Inflammatory macrophage (primary cell): ENCODE data around the gene CLASP1.
"Not testable (repeated sequence)": the region's sequence is repeated elsewhere in the genome, so short reads cannot be mapped to it uniquely, and the experiment has no call there.

Source experiments
- DNase-seq, 2 donors: peaks; one replicate each; pipeline ENCODE4 v3.0.0-alpha.2; 2020 to 2022

The CLASP1 gene

GRCh38 chr2:121343191-121343590, 306.1 kb downstream of the CLASP1 start:
- DNase-seq = no peak

DNA sequence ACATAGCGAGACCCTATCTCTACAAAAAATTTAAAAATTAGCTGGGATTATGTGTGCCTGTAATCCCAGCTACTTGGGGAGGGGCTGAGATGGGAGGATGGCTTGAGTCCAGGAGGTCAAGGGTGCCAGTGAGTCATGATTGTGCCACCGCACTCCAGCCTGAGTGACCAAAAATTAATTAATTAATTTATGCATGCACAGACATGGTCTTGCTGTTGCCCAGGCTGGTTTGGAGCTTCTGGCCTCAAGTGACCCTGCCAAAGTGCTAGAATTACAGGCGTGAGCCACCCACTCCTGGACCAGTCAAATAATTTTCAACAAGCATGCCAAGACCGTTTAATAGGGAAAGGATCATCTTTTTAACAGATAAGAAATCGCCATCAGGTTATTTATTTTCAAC, 306.5 kb downstream of the CLASP1 start:
- DNase-seq = no peak

DNA sequence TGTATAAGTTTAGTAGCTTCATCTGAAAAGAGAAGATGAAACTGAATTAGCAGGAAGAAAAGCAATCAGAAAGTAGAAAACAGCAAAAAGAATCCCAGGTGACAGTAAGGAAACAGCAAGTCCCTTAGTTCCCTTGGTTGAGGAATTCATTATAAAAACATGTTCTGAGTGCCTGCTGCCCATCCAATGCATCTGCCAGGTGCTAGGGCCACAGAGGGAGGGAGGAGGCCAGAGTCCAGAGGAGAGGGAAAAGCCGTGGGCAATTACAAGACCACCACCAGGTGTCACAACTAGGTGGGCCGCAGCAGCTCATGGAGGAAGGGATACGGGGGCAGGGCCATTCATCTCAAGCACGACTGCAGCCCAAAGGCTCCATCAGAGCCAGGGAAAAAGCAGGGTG, 308.3 kb downstream of the CLASP1 start:
- no peak for DNase-seq

DNA sequence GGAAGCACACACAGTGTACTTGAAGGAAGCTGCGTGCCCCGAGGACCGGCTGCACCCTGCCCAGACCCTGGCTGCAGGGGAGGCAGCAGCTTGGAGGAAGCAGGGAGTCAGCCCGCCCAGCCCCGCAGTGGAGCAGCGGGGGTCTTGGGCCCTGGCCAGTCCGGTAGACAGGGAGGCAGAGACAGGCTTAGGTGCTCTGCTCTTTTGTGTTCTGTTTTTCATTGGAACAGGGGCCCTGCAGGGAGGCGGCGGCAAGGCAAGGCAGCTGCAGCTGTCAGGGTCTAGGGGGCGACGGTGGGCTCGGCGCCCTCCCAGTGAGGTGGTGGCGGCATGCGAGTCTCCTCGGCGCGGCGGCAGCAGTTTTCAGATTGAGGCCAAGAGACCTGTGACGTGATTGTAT, 311.0 kb downstream of the CLASP1 start:
- DNase-seq = no peak

GRCh38 chr2:121336528-121337294, 312.6 kb downstream of the CLASP1 start:
- no peak for DNase-seq

DNA sequence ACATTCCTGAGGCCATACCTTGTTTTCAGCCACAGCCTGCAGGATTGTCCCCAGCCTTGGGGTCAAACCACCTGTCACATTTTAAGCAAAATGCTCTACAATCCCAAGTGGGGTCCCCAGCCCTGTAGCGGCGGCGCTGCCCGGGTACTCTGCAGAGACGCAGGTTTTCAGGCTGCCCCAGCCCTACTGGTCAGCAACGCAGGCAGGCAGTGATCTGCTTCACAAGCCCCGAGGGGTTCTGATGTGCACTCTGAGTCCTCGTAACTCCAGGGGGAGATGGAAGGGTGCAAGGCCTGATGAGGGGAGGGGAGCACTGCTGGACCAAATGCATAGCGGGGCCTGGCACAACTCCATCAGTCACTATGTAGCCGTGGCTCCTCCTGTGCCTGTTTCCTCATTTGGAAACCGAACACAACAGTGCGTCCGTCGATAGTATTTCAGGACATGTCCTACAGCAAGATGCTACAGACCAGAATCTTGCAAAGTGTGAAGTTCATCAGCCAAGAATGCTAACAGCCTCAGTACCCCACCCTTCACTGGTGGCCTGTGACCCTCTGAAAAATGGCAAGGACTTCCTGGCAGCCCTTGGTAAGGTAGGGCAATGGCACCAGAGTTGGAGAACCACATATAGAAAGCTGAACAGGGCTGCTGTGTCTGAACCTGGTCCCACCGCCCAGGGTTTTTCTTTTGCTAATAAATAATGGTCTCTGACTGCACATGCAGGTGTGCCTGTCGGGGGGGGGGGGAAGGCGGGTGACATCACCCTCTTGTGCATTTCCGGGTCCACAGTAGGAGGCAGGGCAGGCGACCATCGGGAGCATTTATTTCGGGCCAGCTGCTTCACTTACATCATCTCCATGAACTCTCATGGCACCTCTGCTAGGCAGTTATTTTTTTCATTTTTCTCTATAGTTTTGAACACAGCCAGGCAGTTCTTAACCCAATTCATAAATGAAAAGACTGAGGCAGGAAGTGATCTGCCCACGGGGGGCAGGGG, 313.7 kb downstream of the CLASP1 start:
- DNase-seq = no peak

DNA sequence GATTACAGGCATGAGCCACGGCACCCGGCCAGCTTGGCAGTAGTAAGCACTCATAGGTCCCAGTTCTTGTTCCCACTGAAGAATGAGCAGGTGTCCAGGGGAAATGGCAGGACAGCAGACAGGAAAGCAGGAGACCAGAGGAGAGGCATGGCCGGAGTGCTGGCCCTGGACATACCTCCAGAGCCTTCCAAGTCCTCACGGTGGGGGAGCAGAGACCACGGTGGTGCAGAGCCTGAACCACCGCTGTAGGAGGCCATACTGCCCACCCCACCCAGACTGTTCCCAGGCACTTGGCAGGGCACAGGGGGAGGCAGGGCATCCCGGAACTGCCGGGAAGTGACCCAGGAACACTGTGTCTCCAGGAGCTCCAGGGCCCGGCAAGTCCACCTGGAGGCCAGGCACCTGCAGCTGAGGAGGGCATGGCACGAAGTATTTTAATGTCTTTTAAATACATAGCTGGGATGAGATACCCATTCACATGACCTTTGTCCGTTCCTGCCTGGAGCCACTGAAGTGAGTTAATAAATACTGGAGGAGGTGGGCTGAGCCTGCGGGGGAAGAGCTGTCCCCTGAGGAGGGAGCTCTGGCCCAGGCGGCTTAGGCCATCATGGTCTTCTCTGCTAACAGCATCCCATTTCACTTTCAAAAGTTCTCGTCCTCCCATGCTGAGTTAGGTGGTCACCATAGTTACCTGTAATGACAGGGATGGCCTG, 314.5 kb downstream of the CLASP1 start:
- DNase-seq = no peak

DNA sequence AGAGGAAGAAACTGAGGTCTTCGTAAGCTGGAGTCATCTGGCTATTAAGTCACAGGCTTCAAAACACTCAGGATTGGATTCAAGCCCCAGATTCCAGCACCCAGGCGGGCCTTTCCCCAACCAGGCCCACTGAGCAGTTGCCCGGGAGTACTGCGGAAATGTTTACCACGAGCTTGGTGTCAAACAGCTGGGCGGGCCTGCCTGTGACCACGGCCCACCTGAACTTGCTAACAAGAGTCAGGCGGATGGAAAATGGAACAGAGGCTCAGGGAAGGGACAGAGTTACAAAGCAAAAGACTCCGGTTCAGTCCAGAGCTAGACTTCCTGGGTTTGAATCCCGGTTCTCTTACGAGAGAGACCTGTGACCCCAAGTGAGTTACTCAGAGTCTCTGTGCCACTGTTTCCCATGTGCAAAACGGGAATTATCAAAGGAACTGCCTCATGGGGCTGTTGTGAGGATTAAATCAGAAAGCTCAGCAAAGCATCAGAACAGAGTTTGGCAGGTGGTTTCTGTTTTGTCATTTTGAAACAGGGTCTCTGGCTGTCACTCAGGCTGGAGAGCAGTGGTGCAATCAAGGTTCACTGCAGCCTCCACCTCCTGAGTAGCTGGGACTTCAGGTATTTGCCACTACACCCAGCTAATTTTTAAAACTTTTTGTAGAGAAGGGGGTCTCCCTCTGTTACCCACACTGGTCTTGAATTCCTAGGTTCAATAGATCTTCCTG, 315.3 kb downstream of the CLASP1 start:
- DNase-seq = no peak

DNA sequence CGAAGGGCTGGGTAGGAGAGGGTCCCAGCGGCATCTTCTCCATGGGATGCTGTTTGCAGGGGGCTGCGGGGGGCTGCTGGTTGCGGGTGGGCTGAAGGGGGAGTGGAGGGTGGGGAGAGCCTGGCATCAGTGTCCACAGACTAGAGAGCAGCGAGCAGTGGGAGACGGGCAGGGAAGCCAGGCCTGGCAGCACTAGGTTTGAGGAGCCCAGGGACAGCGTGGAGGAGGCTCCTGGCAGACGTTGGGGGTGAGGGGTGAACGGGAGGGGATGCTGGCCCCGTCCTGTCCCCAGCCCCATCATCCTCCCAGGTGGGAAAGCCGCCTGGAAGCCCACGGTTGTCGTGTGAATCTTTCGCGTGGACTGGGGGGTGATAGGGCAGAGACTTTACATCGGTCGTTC, 316.0 kb downstream of the CLASP1 start:
- DNase-seq = no peak

DNA sequence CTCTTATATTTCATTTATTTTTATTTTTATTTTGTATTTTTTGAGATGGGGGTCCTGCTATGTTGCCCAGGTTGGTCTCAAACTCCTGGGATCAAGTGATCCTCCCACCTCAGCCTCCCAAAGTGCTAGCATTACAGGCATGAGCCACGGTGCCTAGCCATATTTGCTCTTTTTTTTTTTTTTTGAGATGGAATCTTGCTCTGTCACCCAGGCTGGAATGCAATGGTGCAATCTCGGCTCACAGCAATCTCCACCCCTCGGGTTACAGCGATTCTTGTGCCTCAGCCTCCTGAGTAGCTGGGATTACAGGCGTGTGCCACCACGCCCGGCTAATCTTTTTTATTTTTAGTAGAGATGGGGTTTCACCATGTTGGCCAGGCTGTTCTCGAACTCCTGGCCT, 317.9 kb downstream of the CLASP1 start:
- DNase-seq = not testable (repeated sequence)

GRCh38 chr2:121330921-121331320, 318.3 kb downstream of the CLASP1 start:
- DNase-seq = no peak

DNA sequence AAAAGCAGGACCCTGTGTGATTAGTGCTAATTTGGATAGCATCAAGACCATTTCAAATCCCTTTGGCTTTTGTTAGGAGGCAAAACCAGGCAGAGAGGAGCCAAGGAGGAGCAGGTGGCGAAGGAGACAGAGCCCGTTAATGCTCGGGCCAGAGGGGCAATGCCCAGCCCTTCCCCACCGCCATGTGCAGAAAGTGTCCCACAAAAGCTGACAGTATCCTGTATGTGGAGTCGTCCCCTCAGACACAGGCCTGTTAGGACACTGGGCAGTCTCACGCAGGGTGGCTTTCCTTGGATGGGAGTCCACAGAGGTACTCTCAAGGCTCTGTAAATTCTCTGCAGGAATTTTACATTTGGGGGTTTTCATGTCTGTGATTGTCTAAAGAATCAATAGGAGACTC, 319.5 kb downstream of the CLASP1 start:
- no peak for DNase-seq

DNA sequence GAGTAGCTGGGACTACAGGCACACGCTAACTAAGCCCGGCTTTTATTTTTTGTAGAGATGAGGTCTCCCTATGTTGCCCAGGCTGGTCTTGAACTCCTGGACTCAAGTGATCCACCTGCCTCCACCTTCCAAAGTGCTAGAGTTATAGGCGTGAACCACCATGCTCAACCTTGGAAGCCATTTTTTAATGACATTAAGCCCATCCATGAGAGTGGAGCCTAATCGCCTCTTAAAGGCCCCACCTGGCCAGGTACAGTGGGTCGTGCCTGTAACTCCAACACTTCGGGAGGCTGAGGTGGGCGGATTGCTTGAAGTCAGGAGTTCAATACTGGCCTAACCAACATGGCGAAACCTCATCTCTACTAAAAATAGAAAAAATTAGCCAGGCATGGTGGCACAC, 322.6 kb downstream of the CLASP1 start:
- DNase-seq = no peak

DNA sequence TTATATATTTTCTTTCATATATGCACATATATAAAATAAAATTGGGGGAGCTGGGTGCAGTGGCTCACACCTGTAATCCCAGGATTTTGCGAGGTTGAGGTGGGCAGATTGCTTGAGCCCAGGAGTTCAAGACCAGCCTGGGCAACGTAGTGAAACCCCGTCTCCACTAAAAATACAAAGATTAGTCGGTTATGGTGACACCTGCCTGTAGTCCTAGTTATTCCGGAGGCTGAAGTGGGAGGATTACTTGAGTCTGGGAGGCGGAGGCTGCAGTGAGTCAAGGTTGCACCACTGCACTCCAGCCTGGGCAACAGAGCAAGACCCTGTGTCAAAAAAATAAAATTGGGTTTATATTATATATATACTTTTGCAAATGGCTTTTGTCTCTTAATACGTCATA, 324.7 kb downstream of the CLASP1 start:
- DNase-seq = no peak

- DNase-seq = no peak
These were observed 327.8 kb downstream of the CLASP1 start for GRCh38 chr2:121321476-121321875.

- no peak for DNase-seq
These were observed 329.3 kb downstream of the CLASP1 start for GRCh38 chr2:121319941-121320340.

DNA sequence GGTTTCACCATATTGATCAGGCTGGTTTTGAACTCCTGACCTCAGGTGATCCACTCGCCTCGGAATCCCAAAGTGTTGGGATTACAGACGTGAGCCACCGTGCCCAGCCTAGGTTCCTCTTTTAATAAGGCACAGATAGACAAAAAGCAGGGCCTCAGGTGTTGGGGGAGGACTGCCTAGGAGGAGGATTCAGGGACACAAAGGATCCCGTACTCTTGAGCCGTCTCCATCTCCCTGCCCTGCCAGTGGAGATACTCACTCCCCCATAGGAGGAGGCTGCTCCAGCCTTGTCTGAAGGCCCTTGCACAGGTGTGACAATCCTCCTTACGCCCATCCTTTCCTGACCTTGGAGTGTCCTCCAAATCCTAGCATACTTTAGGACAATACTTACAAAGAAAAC, 332.3 kb downstream of the CLASP1 start:
- no peak for DNase-seq

GRCh38 chr2:121313701-121314100, 335.6 kb downstream of the CLASP1 start:
- DNase-seq = not testable (repeated sequence)

DNA sequence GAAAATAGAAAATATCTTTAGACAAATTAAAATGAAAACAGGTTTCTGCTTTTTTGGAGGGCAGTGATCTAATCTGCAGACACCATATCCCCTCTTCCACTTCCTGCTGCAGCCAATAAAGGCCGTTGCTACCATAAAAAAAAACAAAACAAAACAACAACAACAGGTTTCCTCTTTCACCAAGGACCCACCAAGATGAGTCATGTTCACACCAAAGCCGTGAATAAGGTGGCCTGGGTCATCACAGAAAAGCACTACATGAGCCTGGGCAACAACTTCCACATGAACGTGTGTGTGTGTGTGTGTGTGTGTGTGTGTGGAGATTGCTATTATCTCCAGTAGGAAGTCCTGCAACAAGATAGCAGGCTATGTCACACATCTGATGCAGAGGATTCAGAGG, 339.5 kb downstream of the CLASP1 start:
- peak; percentile 57 to 81 for DNase-seq

DNA sequence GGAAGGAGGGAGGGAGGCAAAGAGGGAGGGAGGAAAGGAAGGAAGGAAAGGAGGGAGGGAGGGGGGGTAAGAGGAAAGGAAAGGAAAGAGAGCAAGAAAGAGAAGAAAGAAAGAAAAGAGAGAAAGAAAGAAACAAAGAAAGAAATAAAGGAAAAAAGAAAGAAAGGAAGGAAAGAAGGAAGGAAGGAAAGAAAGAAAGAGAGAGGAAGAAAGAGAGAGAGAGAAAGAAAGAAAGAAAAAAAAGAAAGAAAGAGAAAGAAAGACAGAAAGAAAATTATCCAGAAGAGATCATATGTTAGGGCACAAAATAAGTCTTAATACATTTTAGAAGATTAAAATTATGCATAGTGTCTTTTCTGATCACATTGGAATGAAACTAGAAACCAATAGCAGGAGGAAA, 339.9 kb downstream of the CLASP1 start:
- no peak for DNase-seq

GRCh38 chr2:121307048-121307447, 342.2 kb downstream of the CLASP1 start:
- DNase-seq = no peak

GRCh38 chr2:121304941-121305340, 344.3 kb downstream of the CLASP1 start:
- DNase-seq = no peak
